ENCODE data around the gene GAS2. TPM values are rescaled to one million over a fixed set of nuclear protein-coding genes. Genes with fewer than 3 reads are reported as not detected.

Gene GAS2
- total and polyA plus RNA-seq, 12 donors = 1.5 to 21.7 (median 12.5) TPM

GRCh38 chr11:22674470-22675439 is 8.3 kb downstream of the GAS2 start:
- ATAC-seq (peak in 4 of 8 donors; percentile 27 to 53 (median 35)), DNase-seq (no peak)
- TF ChIP-seq, protein P1, sequence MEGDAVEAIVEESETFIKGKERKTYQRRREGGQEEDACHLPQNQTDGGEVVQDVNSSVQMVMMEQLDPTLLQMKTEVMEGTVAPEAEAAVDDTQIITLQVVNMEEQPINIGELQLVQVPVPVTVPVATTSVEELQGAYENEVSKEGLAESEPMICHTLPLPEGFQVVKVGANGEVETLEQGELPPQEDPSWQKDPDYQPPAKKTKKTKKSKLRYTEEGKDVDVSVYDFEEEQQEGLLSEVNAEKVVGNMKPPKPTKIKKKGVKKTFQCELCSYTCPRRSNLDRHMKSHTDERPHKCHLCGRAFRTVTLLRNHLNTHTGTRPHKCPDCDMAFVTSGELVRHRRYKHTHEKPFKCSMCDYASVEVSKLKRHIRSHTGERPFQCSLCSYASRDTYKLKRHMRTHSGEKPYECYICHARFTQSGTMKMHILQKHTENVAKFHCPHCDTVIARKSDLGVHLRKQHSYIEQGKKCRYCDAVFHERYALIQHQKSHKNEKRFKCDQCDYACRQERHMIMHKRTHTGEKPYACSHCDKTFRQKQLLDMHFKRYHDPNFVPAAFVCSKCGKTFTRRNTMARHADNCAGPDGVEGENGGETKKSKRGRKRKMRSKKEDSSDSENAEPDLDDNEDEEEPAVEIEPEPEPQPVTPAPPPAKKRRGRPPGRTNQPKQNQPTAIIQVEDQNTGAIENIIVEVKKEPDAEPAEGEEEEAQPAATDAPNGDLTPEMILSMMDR (IDR thresholded peaks at IDR 0.05) = no peak
- intact Hi-C loops (cut with DNase I) = loop anchor here in 5 of 10 donors (5.0 to 10.0 kb wide), 4 partner anchors 50 to 480 kb away; partner anchors contain the start of gene ANO5 (in 1 of the 5)
- H3K4me3 ChIP-seq = no peak overlapping the region
- no peaks in the 10 kb centered on the region for H3K36me3 ChIP-seq
- peaks cover 0 to 11% (median 0%) of the 10 kb centered on the region in 7 donors for H3K27me3 ChIP-seq
- H3K27ac ChIP-seq = peak overlapping the region in 6 of 10 donors; percentile 16 to 58 (median 47)
- 89 to 93% methylated on average over 4 of the region's 4 CpGs for WGBS, 2 donors
- no peaks in the 10 kb centered on the region for H3K9me3 ChIP-seq
- H3K4me1 ChIP-seq = peaks cover 0 to 15% (median 0%) of the 10 kb centered on the region in 9 donors

DNA sequence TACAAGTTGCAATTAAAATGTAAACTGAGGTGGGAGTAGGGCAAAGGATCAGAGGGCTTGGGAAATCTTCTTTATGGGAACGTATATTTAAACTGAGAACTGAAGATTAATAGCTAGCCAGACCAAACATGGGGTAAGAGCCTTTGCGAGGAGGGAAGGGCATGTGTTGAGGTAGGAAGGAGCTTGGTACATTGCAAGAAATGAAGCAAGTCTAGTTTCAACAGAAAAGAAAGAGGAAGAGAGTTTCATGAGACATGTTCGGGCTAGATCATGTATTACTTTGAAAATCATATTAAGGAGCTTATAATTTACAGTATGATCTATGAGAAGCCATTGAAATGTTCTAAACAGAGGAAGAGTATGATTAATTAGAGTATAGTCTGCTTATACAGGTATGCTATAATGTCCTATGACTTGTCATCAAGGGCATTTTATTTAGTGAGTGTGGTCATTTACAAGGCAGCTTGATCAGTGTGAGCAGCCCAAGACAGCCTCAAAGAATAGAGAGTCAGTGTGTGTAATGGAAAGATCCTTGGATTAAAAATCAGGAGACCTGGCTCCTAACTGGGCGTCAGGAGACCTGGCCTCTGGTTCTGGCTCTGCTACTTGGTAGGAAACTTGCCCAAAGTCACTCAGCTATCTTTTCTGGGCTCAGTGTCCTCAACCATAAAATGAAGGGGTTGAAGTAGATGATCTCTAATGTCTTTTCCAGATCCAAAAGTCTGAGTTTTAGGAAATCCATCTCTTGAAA is 10.9 kb downstream of the GAS2 start:
- DNase-seq = no peak
- TF ChIP-seq, protein P1 (IDR thresholded peaks at IDR 0.05) = no peak
- intact Hi-C loops (cut with DNase I) = loop anchor here in 4 of 10 donors (5.0 to 10.0 kb wide), 3 partner anchors 47 to 483 kb away; partner anchors contain the start of gene ANO5 (in 1 of the 4)
- H3K9me3 ChIP-seq = no peaks in the 10 kb centered on the region
- H3K27me3 ChIP-seq = no peaks in the 10 kb centered on the region
- 72 to 74% methylated on average over 4 of the region's 4 CpGs for WGBS, 2 donors
- H3K4me1 ChIP-seq = peaks cover 0 to 15% (median 0%) of the 10 kb centered on the region in 9 donors
- peak overlapping the region in 2 of 10 donors; percentile 45 for H3K27ac ChIP-seq
- no peaks in the 10 kb centered on the region for H3K36me3 ChIP-seq
- peak in 5 of 8 donors; percentile 54 to 81 (median 61) for ATAC-seq
- H3K4me3 ChIP-seq = no peak overlapping the region

- H3K36me3 ChIP-seq = no peaks in the 10 kb centered on the region
These were observed 14.2 kb downstream of the GAS2 start for GRCh38 chr11:22680628-22681027.

More at GRCh38 chr11:22680628-22681027, 14.2 kb downstream of the GAS2 start:
- Histone ChIP-seq H3K27ac (no peak overlapping the region), H3K9me3 (no peaks in the 10 kb centered on the region), H3K27me3 (no peaks in the 10 kb centered on the region), H3K4me1 (peaks cover 0 to 7% (median 0%) of the 10 kb centered on the region in 9 donors), H3K4me3 (no peak overlapping the region)
- ATAC-seq = no peak
- no peak for DNase-seq
- WGBS, 2 donors = 70 to 71% methylated on average over 2 of the region's 2 CpGs
- TF ChIP-seq, protein P1 (IDR thresholded peaks at IDR 0.05) = no peak
- intact Hi-C loops (cut with DNase I) = no loop called here
